ENCODE measurements around the gene CETN3.

Gene CETN3

GRCh38 chr5:90399251-90399650, 10.3 kb downstream of the CETN3 start:
- TF ChIP-seq GATA3 (IDR thresholded peaks at IDR 0.05; ENCODE audit: low read depth, low read length) (no peak), GATA2 (IDR thresholded peaks at IDR 0.05; ENCODE audit: low read depth, low read length) (no peak)

- TF ChIP-seq GATA3 (IDR thresholded peaks at IDR 0.05; ENCODE audit: low read depth, low read length) (no peak), GATA2 (IDR thresholded peaks at IDR 0.05; ENCODE audit: low read depth, low read length) (no peak)
Measured at GRCh38 chr5:90398726-90399125, 10.8 kb downstream of the CETN3 start.

- TF ChIP-seq GATA3 (IDR thresholded peaks at IDR 0.05; ENCODE audit: low read depth, low read length) (no peak), GATA2 (IDR thresholded peaks at IDR 0.05; ENCODE audit: low read depth, low read length) (no peak)
Measured at GRCh38 chr5:90395005-90395404, 14.6 kb downstream of the CETN3 start.

- TF ChIP-seq GATA2 (IDR thresholded peaks at IDR 0.05; ENCODE audit: low read depth, low read length) = no peak
- TF ChIP-seq GATA3 (IDR thresholded peaks at IDR 0.05; ENCODE audit: low read depth, low read length) = no peak
Measured at GRCh38 chr5:90390928-90391327, 18.6 kb downstream of the CETN3 start.

GRCh38 chr5:90390326-90390725, 19.2 kb downstream of the CETN3 start:
- TF ChIP-seq GATA3 (IDR thresholded peaks at IDR 0.05; ENCODE audit: low read depth, low read length) (no peak), GATA2 (IDR thresholded peaks at IDR 0.05; ENCODE audit: low read depth, low read length) (no peak)

- no peak for TF ChIP-seq GATA3 (IDR thresholded peaks at IDR 0.05; ENCODE audit: low read depth, low read length)
- TF ChIP-seq GATA2 (IDR thresholded peaks at IDR 0.05; ENCODE audit: low read depth, low read length) = no peak
Measured at GRCh38 chr5:90387508-90387907, 22.0 kb downstream of the CETN3 start.

- TF ChIP-seq GATA3 (IDR thresholded peaks at IDR 0.05; ENCODE audit: low read depth, low read length) (no peak), GATA2 (IDR thresholded peaks at IDR 0.05; ENCODE audit: low read depth, low read length) (no peak)
Measured at GRCh38 chr5:90386099-90386710, 23.4 kb downstream of the CETN3 start.

GRCh38 chr5:90384389-90384788, 25.2 kb downstream of the CETN3 start:
- TF ChIP-seq GATA2 (IDR thresholded peaks at IDR 0.05; ENCODE audit: low read depth, low read length) (no peak), GATA3 (IDR thresholded peaks at IDR 0.05; ENCODE audit: low read depth, low read length) (no peak)

GRCh38 chr5:90383903-90384302, 25.7 kb downstream of the CETN3 start:
- TF ChIP-seq GATA2 (IDR thresholded peaks at IDR 0.05; ENCODE audit: low read depth, low read length) (no peak), GATA3 (IDR thresholded peaks at IDR 0.05; ENCODE audit: low read depth, low read length) (no peak)

GRCh38 chr5:90381213-90381929, 28.2 kb downstream of the CETN3 start:
- no peak for TF ChIP-seq GATA3 (IDR thresholded peaks at IDR 0.05; ENCODE audit: low read depth, low read length)

- TF ChIP-seq GATA3 (IDR thresholded peaks at IDR 0.05; ENCODE audit: low read depth, low read length) = no peak
- no peak for TF ChIP-seq GATA2 (IDR thresholded peaks at IDR 0.05; ENCODE audit: low read depth, low read length)
Measured at GRCh38 chr5:90379652-90380051, 29.9 kb downstream of the CETN3 start.

- TF ChIP-seq GATA2 (IDR thresholded peaks at IDR 0.05; ENCODE audit: low read depth, low read length) = no peak
- TF ChIP-seq GATA3 (IDR thresholded peaks at IDR 0.05; ENCODE audit: low read depth, low read length) = no peak
Measured at GRCh38 chr5:90378752-90379151, 30.8 kb downstream of the CETN3 start.

GRCh38 chr5:90368454-90369246, 40.9 kb downstream of the CETN3 start:
- TF ChIP-seq GATA3 (IDR thresholded peaks at IDR 0.05; ENCODE audit: low read depth, low read length) (no peak), GATA2 (IDR thresholded peaks at IDR 0.05; ENCODE audit: low read depth, low read length) (no peak)

GRCh38 chr5:90367879-90368278, 41.7 kb downstream of the CETN3 start:
- TF ChIP-seq GATA2 (IDR thresholded peaks at IDR 0.05; ENCODE audit: low read depth, low read length) (no peak), GATA3 (IDR thresholded peaks at IDR 0.05; ENCODE audit: low read depth, low read length) (no peak)

- no peak for TF ChIP-seq GATA2 (IDR thresholded peaks at IDR 0.05; ENCODE audit: low read depth, low read length)
- TF ChIP-seq GATA3 (IDR thresholded peaks at IDR 0.05; ENCODE audit: low read depth, low read length) = no peak
Measured at GRCh38 chr5:90366948-90367347, 42.6 kb downstream of the CETN3 start.
